NOMO-1 treated with DMSO at 0.1 percent for 48 hours (cell line): ENCODE measurements around the gene QPCT.
A peak's percentile ranks its signal among the peaks of the same experiment; 100 is the strongest.

Experiments
- DNase-seq: peaks from one replicate; lab custom pipeline; 2025; ENCODE audit not compliant: unreplicated experiment; lab: John Stamatoyannopoulos, UW

The QPCT gene

GRCh38 chr2:37324786-37325624 lies 19.4 kb upstream of the QPCT start, which contains the start of gene PRKD3:
PRKD3 (minus strand) TSS chr2:37324833; CDS start chr2:37316524, 8,309 bp downstream.
- peak; percentile 38 for DNase-seq

GRCh38 chr2:37325625-37326071 lies 18.8 kb upstream of the QPCT start:
- no peak for DNase-seq

- no peak for DNase-seq
These were observed 18.1 kb upstream of the QPCT start for GRCh38 chr2:37326285-37326684.

- no peak for DNase-seq
These were observed 17.4 kb upstream of the QPCT start for GRCh38 chr2:37326866-37327634.

- peak; percentile 19 for DNase-seq
These were observed 13.7 kb upstream of the QPCT start for GRCh38 chr2:37330681-37331080.

- DNase-seq = no peak
These were observed 11.9 kb upstream of the QPCT start for GRCh38 chr2:37332560-37332959.

- no peak for DNase-seq
These were observed 11.2 kb upstream of the QPCT start for GRCh38 chr2:37333256-37333655.

- no peak for DNase-seq
These were observed 8.8 kb upstream of the QPCT start for GRCh38 chr2:37335604-37336003.

- no peak for DNase-seq
These were observed 6.7 kb upstream of the QPCT start for GRCh38 chr2:37337620-37338280.

GRCh38 chr2:37338933-37339332 lies 5.5 kb upstream of the QPCT start:
- DNase-seq = no peak

- DNase-seq = no peak
These were observed 3.8 kb upstream of the QPCT start for GRCh38 chr2:37340637-37341036.

- no peak for DNase-seq
These were observed 1.7 kb upstream of the QPCT start for GRCh38 chr2:37342591-37343220.

- DNase-seq = no peak
These were observed 644 bp upstream of the QPCT start for GRCh38 chr2:37343537-37344434.

GRCh38 chr2:37348155-37348554 lies 3.7 kb downstream of the QPCT start:
- no peak for DNase-seq

GRCh38 chr2:37349231-37349860 lies 4.9 kb downstream of the QPCT start:
- peak; percentile 51 for DNase-seq

GRCh38 chr2:37350034-37350433 lies 5.6 kb downstream of the QPCT start:
- DNase-seq = no peak

GRCh38 chr2:37354531-37354930 lies 10.1 kb downstream of the QPCT start:
- DNase-seq = no peak

GRCh38 chr2:37355735-37356134 lies 11.3 kb downstream of the QPCT start:
- no peak for DNase-seq

- DNase-seq = no peak
These were observed 11.9 kb downstream of the QPCT start for GRCh38 chr2:37356299-37356698.

- DNase-seq = no peak
These were observed 12.6 kb downstream of the QPCT start for GRCh38 chr2:37357069-37357468.
